ENCODE data around the gene NRDC.

DNA sequence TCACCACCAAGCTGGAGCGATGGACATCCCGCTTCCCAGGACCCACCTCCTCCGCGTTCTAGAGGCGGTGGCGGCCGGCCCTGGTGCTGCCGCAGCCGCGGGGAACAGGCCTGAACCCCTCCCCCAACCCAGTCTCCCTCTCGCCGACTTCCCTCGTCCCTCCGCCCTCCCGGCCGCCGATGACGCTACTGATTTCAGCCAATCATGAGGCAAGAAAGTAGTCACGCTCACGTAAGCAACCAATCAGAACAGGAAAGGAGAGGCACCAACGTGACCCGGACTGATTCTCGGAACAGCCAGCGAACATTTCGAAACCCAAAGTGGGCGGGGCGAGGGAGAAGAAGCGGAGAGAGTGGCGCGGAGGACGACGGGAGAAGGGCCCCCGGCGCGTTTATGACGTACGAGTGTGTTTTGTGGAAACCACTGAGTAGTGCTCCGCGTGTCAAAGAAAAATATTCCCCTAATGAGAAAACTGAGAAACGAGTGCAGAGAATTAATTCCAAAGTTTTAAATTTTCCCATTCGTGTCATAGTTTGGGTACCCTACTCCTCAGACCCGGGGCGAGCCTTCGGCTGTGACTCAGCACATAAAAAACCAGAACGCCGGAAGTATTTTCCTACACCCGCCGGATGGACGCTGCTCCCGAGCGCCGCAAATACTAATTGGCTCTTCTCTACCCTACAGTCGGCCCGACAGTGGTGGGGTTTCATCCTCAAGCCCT is at the start of gene NRDC:
- TF ChIP-seq, protein P1, sequence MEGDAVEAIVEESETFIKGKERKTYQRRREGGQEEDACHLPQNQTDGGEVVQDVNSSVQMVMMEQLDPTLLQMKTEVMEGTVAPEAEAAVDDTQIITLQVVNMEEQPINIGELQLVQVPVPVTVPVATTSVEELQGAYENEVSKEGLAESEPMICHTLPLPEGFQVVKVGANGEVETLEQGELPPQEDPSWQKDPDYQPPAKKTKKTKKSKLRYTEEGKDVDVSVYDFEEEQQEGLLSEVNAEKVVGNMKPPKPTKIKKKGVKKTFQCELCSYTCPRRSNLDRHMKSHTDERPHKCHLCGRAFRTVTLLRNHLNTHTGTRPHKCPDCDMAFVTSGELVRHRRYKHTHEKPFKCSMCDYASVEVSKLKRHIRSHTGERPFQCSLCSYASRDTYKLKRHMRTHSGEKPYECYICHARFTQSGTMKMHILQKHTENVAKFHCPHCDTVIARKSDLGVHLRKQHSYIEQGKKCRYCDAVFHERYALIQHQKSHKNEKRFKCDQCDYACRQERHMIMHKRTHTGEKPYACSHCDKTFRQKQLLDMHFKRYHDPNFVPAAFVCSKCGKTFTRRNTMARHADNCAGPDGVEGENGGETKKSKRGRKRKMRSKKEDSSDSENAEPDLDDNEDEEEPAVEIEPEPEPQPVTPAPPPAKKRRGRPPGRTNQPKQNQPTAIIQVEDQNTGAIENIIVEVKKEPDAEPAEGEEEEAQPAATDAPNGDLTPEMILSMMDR (IDR thresholded peaks at IDR 0.05): no peak
- TF ChIP-seq EZH2 (IDR thresholded peaks at IDR 0.05): no peak
- TF ChIP-seq EZH2phosphoT487 (IDR thresholded peaks at IDR 0.05): no peak
